GM19372 (cell line): ENCODE measurements around the gene ZMYM3.
A peak's percentile ranks its signal among the peaks of the same experiment; 100 is the strongest.

Experiments used
- ATAC-seq: cut with Tn5 transposase; IDR thresholded peaks from one replicate; pipeline ENCODE4 v1.9.1; 2021; ENCODE audit warnings: mild to moderate bottlenecking, low read depth, moderate library complexity; ENCODE audit not compliant: unreplicated experiment

The ZMYM3 gene

DNA sequence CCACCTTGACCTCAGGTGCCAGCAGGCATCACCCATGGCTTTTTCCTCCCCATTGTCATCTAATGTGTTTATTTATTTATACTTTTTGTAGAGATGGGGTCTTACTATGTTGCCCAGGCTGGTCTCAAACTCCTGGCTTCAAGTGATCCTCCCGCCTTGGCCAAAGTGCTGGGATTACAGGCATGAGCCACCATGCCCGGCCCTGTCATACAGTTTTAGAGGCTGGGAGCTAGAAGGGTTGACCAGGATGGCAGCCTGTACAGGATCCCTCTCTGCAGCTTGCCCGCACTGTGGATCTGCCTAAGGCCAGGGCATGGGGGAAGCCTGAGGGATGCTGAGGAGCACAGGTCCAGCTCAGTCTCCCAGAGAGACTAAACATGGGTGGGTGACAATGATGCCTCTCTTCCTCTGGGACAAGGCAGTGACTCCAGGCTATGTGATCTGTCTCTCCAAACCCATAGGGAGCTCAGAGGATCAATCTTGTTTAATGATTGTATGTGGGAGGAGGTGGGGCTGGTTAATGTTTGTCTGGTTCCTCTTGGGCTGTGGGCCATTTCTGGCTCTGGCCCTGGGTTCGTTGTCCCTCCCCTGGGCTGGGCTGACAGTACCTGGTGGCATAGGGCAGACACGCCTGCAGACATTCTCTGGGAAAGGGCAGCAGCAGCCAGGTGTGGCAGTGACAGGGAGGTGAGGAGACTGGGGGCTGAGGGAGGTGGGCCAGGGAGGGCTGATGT lies 39.2 kb downstream of the ZMYM3 start:
- ATAC-seq: no peak

- no peak for ATAC-seq
Observed at GRCh38 chrX:71214152-71214551, 39.8 kb downstream of the ZMYM3 start.

GRCh38 chrX:71212536-71212935 lies 41.4 kb downstream of the ZMYM3 start:
- ATAC-seq: no peak

DNA sequence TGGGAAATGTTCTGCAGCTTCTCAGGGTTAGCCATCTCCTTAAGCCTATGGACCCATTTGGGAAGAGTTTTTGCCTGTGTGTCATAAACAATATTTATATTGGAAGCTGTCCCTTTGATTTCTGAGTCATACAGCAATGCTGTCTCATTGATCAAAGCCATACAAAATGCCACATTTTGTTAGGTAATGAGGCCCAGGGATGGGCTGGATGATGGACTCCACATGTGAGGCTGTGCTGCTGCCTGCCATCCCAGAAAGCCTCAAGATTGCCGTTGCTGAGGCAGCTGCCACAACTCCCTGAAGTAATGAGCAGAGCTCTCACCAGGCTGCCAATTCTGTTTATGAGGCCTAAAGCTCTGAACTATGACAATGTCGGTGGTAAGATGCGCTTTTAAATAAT lies 43.1 kb downstream of the ZMYM3 start:
- no peak for ATAC-seq

DNA sequence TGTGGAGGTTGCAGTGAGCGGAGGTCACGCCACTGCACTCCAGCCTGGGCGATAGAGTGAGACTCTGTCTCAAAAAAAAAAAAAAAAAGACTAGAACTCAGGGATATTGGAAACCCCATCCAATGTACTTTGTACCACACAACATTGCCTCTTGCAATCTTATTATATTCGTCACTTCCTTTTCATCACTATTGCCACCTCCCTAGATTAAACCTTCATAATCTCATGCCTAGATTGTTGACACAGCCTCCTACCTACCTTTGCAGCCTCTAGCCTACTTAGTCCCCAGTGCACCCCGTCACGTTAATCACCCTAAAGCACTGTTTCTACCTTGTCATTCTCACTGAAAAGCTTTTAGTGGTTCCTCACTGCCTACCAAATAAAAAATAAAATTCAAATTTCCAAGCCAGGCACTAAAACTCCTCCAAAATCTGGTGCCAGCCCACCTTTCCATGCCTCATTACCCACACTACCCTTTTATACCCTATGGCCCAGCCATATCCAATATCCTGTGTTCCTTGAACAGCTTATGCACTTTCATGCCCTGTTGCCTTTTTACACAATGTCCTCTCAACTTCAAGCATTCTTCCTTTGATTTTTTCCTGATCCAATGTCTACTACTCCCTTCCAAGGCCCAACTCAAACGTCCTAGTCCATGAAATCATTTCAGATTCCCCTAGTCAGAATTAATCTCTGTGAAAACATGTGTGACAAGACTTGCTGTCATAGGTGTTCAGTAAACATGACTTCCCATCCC lies 54.5 kb downstream of the ZMYM3 start:
- no peak for ATAC-seq

- peak; percentile 57 for ATAC-seq
Observed at GRCh38 chrX:71198066-71198465, 55.9 kb downstream of the ZMYM3 start.

- ATAC-seq: peak; percentile 54
Observed at GRCh38 chrX:71195964-71196649, 57.8 kb downstream of the ZMYM3 start.

DNA sequence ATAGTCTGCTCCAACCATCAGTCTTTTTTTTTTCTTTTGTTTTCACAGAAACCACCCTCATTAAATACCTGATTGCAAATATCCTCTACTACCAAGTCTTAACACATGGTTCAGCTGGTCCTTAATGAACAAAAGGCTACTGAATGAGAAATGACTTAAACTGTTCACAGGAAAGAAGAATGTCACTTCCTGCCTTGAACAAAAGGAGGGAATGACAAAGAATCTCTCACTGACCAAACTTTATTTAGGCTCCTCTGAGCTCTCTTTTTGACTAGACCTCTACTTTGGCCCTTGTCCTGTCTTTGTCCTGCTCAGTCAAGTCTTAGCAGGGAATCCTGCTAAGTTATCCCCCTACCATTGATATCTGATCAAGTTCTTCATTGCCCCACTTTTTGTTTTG lies 62.7 kb downstream of the ZMYM3 start:
- ATAC-seq: no peak
